ENCODE results near the gene CHRNA7. TPM values are rescaled to one million over a fixed set of nuclear protein-coding genes. Genes with fewer than 3 reads are reported as not detected.

CHRNA7 gene
- total and polyA plus RNA-seq, 10 of the 15 experiments (the other 5 are each of a cell fraction or from before 2014, with no cell fraction given) = 0.06 to 0.15 (median 0.12) TPM; not detected in 7

DNA sequence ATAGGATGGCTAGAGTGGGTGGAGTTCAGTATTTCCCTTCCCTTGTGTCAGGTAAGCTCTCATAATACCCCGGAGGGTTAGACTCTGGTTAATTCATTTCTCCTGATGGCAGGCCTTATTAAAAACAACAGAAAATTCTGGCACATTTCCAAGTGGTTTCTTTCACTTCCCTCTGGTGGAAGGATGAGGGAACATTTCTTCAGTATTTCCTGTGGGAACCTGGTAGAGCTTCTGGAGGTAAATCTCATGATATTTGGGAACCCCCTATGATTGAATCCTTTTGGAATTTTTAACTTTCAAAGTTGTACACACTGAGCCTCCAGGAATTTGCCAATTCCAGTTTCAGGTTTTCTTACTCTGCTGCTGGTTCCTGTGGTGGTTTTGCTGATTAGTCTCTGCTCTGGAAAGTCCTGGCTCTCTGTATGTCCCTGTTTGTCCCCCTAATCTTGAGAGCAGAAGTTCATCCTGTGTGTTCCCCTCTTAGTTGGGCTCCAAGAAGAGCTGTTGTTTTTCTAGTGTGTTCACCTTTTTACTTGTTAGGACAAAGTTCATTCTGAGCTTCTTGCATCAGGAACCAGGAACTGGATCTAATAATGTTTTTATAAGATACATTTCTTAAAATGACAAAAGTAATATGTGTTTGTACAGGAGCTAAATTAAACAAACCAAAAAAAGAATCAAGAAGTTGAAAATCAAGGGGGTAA lies 12.1 kb downstream of the CHRNA7 start:
- ChIA-PET POLR2A (no interaction called here), SMC1A (ENCODE audit: uncharacterized antibody, unreplicated experiment) (no interaction called here), CTCF (interaction anchor here (1.0 kb wide), 1 partner anchor 19 kb away, joined by 3 read pairs; no protein-coding TSS in a partner anchor), RAD21 (ENCODE audit: unreplicated experiment) (no interaction called here)
- DNase-seq (ENCODE audit: low read depth, low spot score) = no peak
- no peaks in the 10 kb centered on the region for H3K27me3 ChIP-seq (replicated peaks in 1 of 2; ENCODE audit: control insufficient read depth in 2 of 2, insufficient read depth in 2 of 2, low read length in 1 of 2)
- no peaks in the 10 kb centered on the region for H3K9me3 ChIP-seq (replicated peaks; ENCODE audit: control insufficient read depth, insufficient read depth, low read length)
- in situ Hi-C loops (cut with MboI) (no loop called here), intact Hi-C loops (cut with micrococcal nuclease; ENCODE audit: unreplicated experiment) (no loop called here)
- FAIRE-seq = no peak
- H3K4me2 ChIP-seq (ENCODE audit: control insufficient read depth, insufficient read depth) = no peak overlapping the region
- TF ChIP-seq, protein P1, sequence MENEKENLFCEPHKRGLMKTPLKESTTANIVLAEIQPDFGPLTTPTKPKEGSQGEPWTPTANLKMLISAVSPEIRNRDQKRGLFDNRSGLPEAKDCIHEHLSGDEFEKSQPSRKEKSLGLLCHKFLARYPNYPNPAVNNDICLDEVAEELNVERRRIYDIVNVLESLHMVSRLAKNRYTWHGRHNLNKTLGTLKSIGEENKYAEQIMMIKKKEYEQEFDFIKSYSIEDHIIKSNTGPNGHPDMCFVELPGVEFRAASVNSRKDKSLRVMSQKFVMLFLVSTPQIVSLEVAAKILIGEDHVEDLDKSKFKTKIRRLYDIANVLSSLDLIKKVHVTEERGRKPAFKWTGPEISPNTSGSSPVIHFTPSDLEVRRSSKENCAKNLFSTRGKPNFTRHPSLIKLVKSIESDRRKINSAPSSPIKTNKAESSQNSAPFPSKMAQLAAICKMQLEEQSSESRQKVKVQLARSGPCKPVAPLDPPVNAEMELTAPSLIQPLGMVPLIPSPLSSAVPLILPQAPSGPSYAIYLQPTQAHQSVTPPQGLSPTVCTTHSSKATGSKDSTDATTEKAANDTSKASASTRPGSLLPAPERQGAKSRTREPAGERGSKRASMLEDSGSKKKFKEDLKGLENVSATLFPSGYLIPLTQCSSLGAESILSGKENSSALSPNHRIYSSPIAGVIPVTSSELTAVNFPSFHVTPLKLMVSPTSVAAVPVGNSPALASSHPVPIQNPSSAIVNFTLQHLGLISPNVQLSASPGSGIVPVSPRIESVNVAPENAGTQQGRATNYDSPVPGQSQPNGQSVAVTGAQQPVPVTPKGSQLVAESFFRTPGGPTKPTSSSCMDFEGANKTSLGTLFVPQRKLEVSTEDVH (IDR thresholded peaks at IDR 0.05; ENCODE audit: low read depth, partially characterized antibody) = no peak
- TF ChIP-seq ESRRA (IDR thresholded peaks at IDR 0.05; ENCODE audit: low read length) (no peak), HDAC6 (IDR thresholded peaks at IDR 0.05; ENCODE audit: unreplicated experiment) (no peak), SRF (IDR thresholded peaks at IDR 0.05; ENCODE audit: low read depth in 2 of 2, low read length in 2 of 2) (no peak), NFXL1 (IDR thresholded peaks at IDR 0.05; ENCODE audit: borderline replicate concordance) (no peak), NFYA (IDR thresholded peaks at IDR 0.05; ENCODE audit: borderline replicate concordance, low read depth, low read length) (no peak), CBX3 (IDR thresholded peaks at IDR 0.05; ENCODE audit: borderline replicate concordance, low read depth) (no peak), BHLHE40 (IDR thresholded peaks at IDR 0.05; ENCODE audit: borderline replicate concordance in 1 of 2, low read depth in 2 of 2, low read length in 1 of 2) (no peak), ZNF217 (IDR thresholded peaks at IDR 0.05) (no peak)
- TF ChIP-seq, protein P2, sequence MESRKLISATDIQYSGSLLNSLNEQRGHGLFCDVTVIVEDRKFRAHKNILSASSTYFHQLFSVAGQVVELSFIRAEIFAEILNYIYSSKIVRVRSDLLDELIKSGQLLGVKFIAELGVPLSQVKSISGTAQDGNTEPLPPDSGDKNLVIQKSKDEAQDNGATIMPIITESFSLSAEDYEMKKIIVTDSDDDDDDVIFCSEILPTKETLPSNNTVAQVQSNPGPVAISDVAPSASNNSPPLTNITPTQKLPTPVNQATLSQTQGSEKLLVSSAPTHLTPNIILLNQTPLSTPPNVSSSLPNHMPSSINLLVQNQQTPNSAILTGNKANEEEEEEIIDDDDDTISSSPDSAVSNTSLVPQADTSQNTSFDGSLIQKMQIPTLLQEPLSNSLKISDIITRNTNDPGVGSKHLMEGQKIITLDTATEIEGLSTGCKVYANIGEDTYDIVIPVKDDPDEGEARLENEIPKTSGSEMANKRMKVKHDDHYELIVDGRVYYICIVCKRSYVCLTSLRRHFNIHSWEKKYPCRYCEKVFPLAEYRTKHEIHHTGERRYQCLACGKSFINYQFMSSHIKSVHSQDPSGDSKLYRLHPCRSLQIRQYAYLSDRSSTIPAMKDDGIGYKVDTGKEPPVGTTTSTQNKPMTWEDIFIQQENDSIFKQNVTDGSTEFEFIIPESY (IDR thresholded peaks at IDR 0.05) = no peak
- TF ChIP-seq, protein P3, sequence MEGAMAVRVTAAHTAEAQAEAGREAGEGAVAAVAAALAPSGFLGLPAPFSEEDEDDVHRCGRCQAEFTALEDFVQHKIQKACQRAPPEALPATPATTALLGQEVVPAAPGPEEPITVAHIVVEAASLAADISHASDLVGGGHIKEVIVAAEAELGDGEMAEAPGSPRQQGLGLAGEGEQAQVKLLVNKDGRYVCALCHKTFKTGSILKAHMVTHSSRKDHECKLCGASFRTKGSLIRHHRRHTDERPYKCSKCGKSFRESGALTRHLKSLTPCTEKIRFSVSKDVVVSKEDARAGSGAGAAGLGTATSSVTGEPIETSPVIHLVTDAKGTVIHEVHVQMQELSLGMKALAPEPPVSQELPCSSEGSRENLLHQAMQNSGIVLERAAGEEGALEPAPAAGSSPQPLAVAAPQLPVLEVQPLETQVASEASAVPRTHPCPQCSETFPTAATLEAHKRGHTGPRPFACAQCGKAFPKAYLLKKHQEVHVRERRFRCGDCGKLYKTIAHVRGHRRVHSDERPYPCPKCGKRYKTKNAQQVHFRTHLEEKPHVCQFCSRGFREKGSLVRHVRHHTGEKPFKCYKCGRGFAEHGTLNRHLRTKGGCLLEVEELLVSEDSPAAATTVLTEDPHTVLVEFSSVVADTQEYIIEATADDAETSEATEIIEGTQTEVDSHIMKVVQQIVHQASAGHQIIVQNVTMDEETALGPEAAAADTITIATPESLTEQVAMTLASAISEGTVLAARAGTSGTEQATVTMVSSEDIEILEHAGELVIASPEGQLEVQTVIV (IDR thresholded peaks at IDR 0.05; ENCODE audit: borderline replicate concordance, partially characterized antibody) = no peak
- TF ChIP-seq, protein P4, sequence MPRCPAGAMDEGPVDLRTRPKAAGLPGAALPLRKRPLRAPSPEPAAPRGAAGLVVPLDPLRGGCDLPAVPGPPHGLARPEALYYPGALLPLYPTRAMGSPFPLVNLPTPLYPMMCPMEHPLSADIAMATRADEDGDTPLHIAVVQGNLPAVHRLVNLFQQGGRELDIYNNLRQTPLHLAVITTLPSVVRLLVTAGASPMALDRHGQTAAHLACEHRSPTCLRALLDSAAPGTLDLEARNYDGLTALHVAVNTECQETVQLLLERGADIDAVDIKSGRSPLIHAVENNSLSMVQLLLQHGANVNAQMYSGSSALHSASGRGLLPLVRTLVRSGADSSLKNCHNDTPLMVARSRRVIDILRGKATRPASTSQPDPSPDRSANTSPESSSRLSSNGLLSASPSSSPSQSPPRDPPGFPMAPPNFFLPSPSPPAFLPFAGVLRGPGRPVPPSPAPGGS (IDR thresholded peaks at IDR 0.05; ENCODE audit: borderline replicate concordance, insufficient read depth, low read depth, low read length, poor library complexity, severe bottlenecking) = no peak
- no peak overlapping the region for H3K4me3 ChIP-seq
- H3K27ac ChIP-seq (ENCODE audit: control insufficient read depth, insufficient read depth) = no peak overlapping the region
- no peak overlapping the region for H3K9ac ChIP-seq (ENCODE audit: control insufficient read depth, insufficient read depth, low read length)
- no peaks in the 10 kb centered on the region for H4K20me1 ChIP-seq (ENCODE audit: control insufficient read depth, insufficient read depth)
- H3K79me2 ChIP-seq (ENCODE audit: control insufficient read depth, insufficient read depth, low read length) = no peaks in the 10 kb centered on the region
- WGBS (ENCODE audit: insufficient coverage, insufficient replicate concordance, low lambda C conversion rate, missing lambda C conversion rate) = 0% methylated on average over 1 of the region's 1 CpG
- BruUV-seq (replicated peaks) = no TSS peak
- no peaks in the 10 kb centered on the region for H3K36me3 ChIP-seq (ENCODE audit: control insufficient read depth in 2 of 2, insufficient read depth in 2 of 2, low read length in 1 of 2)
- ATAC-seq = no peak
- H2AFZ ChIP-seq (ENCODE audit: control insufficient read depth, low read depth, low read length) = no peak overlapping the region
- H3K4me1 ChIP-seq (ENCODE audit: control insufficient read depth, insufficient read depth, low read length) = no peaks in the 10 kb centered on the region

Measured in GM12878 (cell line).